Osteocyte (in vitro differentiated cells): ENCODE results near the gene OR2T35. TPM values are rescaled to one million over a fixed set of nuclear protein-coding genes. Genes with fewer than 3 reads are reported as not detected.
"Not testable (repeated sequence)": the region's sequence is repeated elsewhere in the genome, so short reads cannot be mapped to it uniquely, and the experiment has no call there.

ENCODE experiments used
- DNase-seq: peaks from one replicate; pipeline ENCODE4 v3.0.0; 2021; ENCODE audit warnings: mixed read lengths; ENCODE audit not compliant: unreplicated experiment; ENCODE audit errors: extremely low spot score
- H3K27ac Mint-ChIP-seq: one replicate; pipeline ENCODE4 v1.8.0; 2021; ENCODE audit warnings: mild to moderate bottlenecking, mixed read lengths; ENCODE audit not compliant: unreplicated experiment
- H3K27me3 Mint-ChIP-seq: one replicate; pipeline ENCODE4 v1.8.0; 2021; ENCODE audit warnings: mixed read lengths; ENCODE audit not compliant: unreplicated experiment
- H3K36me3 Mint-ChIP-seq: one replicate; pipeline ENCODE4 v1.8.0; 2021; ENCODE audit warnings: mixed read lengths; ENCODE audit not compliant: unreplicated experiment
- H3K4me1 Mint-ChIP-seq: one replicate; pipeline ENCODE4 v1.8.0; 2021; ENCODE audit warnings: mixed read lengths; ENCODE audit not compliant: unreplicated experiment
- H3K4me3 Mint-ChIP-seq: one replicate; pipeline ENCODE4 v1.8.0; 2021; ENCODE audit warnings: mild to moderate bottlenecking, moderate library complexity, mixed read lengths; ENCODE audit not compliant: unreplicated experiment
- H3K9me3 Mint-ChIP-seq: one replicate; pipeline ENCODE4 v1.8.0; 2021; ENCODE audit warnings: mixed read lengths; ENCODE audit not compliant: unreplicated experiment
- CTCF ChIP-seq: fragments of 200-600 bp; sonication (generic); IDR thresholded peaks from 2 replicates; pipeline ENCODE4 v1.5.0; 2021; ENCODE audit warnings: antibody characterized with exemption, mild to moderate bottlenecking, moderate library complexity
- total RNA-seq: library from RNA; stranded (reverse); gene quantifications from 2 replicates; pipeline ENCODE4 v1.2.1, GENCODE V29; 2021

OR2T35 gene
- total RNA-seq, 1 donor from 2014 or later: not detected

GRCh38 chr1:248670003-248670402 lies 24.9 kb upstream of the OR2T35 start:
- no peaks in the 10 kb centered on the region for H3K4me1 Mint-ChIP-seq

GRCh38 chr1:248663453-248664328 lies 18.6 kb upstream of the OR2T35 start:
- peaks cover 46% of the 10 kb centered on the region for H3K9me3 Mint-ChIP-seq
- not testable (repeated sequence) for H3K36me3 Mint-ChIP-seq, H3K4me1 Mint-ChIP-seq, DNase-seq, H3K27me3 Mint-ChIP-seq, H3K4me3 Mint-ChIP-seq, H3K27ac Mint-ChIP-seq

More at GRCh38 chr1:248670003-248670402, 24.9 kb upstream of the OR2T35 start:
- no peak for DNase-seq
- H3K27me3 Mint-ChIP-seq: no peaks in the 10 kb centered on the region
- TF ChIP-seq CTCF: no peak
- H3K27ac Mint-ChIP-seq: no peak overlapping the region
- no peaks in the 10 kb centered on the region for H3K36me3 Mint-ChIP-seq
- no peak overlapping the region for H3K4me3 Mint-ChIP-seq
- peaks cover 39% of the 10 kb centered on the region for H3K9me3 Mint-ChIP-seq

GRCh38 chr1:248656797-248657196 lies 11.7 kb upstream of the OR2T35 start:
- H3K4me3 Mint-ChIP-seq, H3K27ac Mint-ChIP-seq, DNase-seq, H3K4me1 Mint-ChIP-seq, H3K27me3 Mint-ChIP-seq, H3K36me3 Mint-ChIP-seq: not testable (repeated sequence)
- H3K9me3 Mint-ChIP-seq: peaks cover 12% of the 10 kb centered on the region

GRCh38 chr1:248655354-248655753 lies 10.3 kb upstream of the OR2T35 start, which contains the start of gene OR2T27:
Gene OR2T27 (minus strand): TSS chr1:248655528. CDS start chr1:248650884, 4,644 bp downstream.
- not testable (repeated sequence) for H3K4me3 Mint-ChIP-seq, H3K27me3 Mint-ChIP-seq, H3K36me3 Mint-ChIP-seq, H3K27ac Mint-ChIP-seq, H3K9me3 Mint-ChIP-seq, H3K4me1 Mint-ChIP-seq, DNase-seq

GRCh38 chr1:248648770-248649536 lies 3.9 kb upstream of the OR2T35 start:
- H3K9me3 Mint-ChIP-seq, H3K4me3 Mint-ChIP-seq, H3K36me3 Mint-ChIP-seq, DNase-seq, H3K27me3 Mint-ChIP-seq, H3K27ac Mint-ChIP-seq, H3K4me1 Mint-ChIP-seq: not testable (repeated sequence)

GRCh38 chr1:248642971-248643651 lies 2.0 kb downstream of the OR2T35 start:
- not testable (repeated sequence) for H3K36me3 Mint-ChIP-seq, H3K9me3 Mint-ChIP-seq, H3K4me1 Mint-ChIP-seq, H3K27me3 Mint-ChIP-seq, H3K4me3 Mint-ChIP-seq, H3K27ac Mint-ChIP-seq, DNase-seq

- not testable (repeated sequence) for H3K36me3 Mint-ChIP-seq, DNase-seq, H3K4me3 Mint-ChIP-seq, H3K9me3 Mint-ChIP-seq, H3K4me1 Mint-ChIP-seq, H3K27ac Mint-ChIP-seq, H3K27me3 Mint-ChIP-seq
Measured at GRCh38 chr1:248641583-248641982, 3.5 kb downstream of the OR2T35 start.

GRCh38 chr1:248640906-248641305 lies 4.2 kb downstream of the OR2T35 start:
- DNase-seq, H3K9me3 Mint-ChIP-seq, H3K4me1 Mint-ChIP-seq, H3K27me3 Mint-ChIP-seq, H3K27ac Mint-ChIP-seq, H3K36me3 Mint-ChIP-seq, H3K4me3 Mint-ChIP-seq: not testable (repeated sequence)

GRCh38 chr1:248639652-248640051 lies 5.4 kb downstream of the OR2T35 start:
- H3K36me3 Mint-ChIP-seq, H3K4me1 Mint-ChIP-seq, H3K27me3 Mint-ChIP-seq, H3K9me3 Mint-ChIP-seq, DNase-seq, H3K27ac Mint-ChIP-seq, H3K4me3 Mint-ChIP-seq: not testable (repeated sequence)

- H3K27ac Mint-ChIP-seq: not testable (repeated sequence)
Measured at GRCh38 chr1:248636612-248637011, 8.5 kb downstream of the OR2T35 start.

More at GRCh38 chr1:248636612-248637011, 8.5 kb downstream of the OR2T35 start:
- not testable (repeated sequence) for H3K4me3 Mint-ChIP-seq, H3K9me3 Mint-ChIP-seq, H3K36me3 Mint-ChIP-seq, H3K27me3 Mint-ChIP-seq, DNase-seq, H3K4me1 Mint-ChIP-seq
